ENCODE results near the gene B3GLCT. TPM values are rescaled to one million over a fixed set of nuclear protein-coding genes. Genes with fewer than 3 reads are reported as not detected.

The B3GLCT gene
- total and polyA plus RNA-seq, 10 of the 15 experiments (the other 5 are each of a cell fraction or from before 2014, with no cell fraction given), result 0.07 to 0.89 (median 0.25) TPM

DNA sequence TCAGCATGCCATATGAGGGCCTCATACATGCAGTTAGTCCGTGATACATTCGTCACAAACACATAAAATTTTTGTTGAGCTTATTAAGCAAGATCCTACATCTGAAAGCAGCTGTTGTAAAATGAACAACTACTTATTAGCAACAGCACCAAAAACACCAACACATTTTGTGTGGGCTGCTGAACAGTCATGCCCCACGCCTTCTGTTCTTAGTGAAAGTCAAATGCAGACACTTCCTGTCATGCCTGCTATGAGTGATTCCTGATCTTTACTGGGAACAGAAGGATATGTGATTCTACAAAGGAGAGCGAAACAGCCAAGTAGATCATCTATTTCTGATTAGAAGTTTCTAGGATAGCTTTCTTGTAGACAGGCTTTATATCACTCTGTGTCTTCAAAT is 4.2 kb upstream of the B3GLCT start:
- Histone ChIP-seq H3K79me2 (ENCODE audit: control insufficient read depth, insufficient read depth, low read length) (no peaks in the 10 kb centered on the region), H4K20me1 (ENCODE audit: control insufficient read depth, insufficient read depth) (no peaks in the 10 kb centered on the region), H3K9ac (ENCODE audit: control insufficient read depth, insufficient read depth, low read length) (no peak overlapping the region), H3K27me3 (replicated peaks in 1 of 2; ENCODE audit: control insufficient read depth in 2 of 2, insufficient read depth in 2 of 2, low read length in 1 of 2) (peaks cover 0 to 4% of the 10 kb centered on the region in 2 experiments; a peak in 2 of 4 replicates), H3K36me3 (ENCODE audit: control insufficient read depth in 2 of 2, insufficient read depth in 2 of 2, low read length in 1 of 2) (no peaks in the 10 kb centered on the region), H3K4me3 (no peak overlapping the region), H3K4me2 (ENCODE audit: control insufficient read depth, insufficient read depth) (no peak overlapping the region), H2AFZ (ENCODE audit: control insufficient read depth, low read depth, low read length) (no peak overlapping the region), H3K27ac (ENCODE audit: control insufficient read depth, insufficient read depth) (no peak overlapping the region), H3K9me3 (replicated peaks; ENCODE audit: control insufficient read depth, insufficient read depth, low read length) (no peaks in the 10 kb centered on the region), H3K4me1 (ENCODE audit: control insufficient read depth, insufficient read depth, low read length) (no peaks in the 10 kb centered on the region)
- CTCF ChIA-PET, result interaction anchor here (0.5 to 1.6 kb wide), 3 partner anchors 10 to 229 kb away, joined by 3 to 8 read pairs (median 6); no protein-coding TSS in a partner anchor
- RAD21 ChIA-PET (ENCODE audit: unreplicated experiment), result no interaction called here
- TF ChIP-seq, protein P1, sequence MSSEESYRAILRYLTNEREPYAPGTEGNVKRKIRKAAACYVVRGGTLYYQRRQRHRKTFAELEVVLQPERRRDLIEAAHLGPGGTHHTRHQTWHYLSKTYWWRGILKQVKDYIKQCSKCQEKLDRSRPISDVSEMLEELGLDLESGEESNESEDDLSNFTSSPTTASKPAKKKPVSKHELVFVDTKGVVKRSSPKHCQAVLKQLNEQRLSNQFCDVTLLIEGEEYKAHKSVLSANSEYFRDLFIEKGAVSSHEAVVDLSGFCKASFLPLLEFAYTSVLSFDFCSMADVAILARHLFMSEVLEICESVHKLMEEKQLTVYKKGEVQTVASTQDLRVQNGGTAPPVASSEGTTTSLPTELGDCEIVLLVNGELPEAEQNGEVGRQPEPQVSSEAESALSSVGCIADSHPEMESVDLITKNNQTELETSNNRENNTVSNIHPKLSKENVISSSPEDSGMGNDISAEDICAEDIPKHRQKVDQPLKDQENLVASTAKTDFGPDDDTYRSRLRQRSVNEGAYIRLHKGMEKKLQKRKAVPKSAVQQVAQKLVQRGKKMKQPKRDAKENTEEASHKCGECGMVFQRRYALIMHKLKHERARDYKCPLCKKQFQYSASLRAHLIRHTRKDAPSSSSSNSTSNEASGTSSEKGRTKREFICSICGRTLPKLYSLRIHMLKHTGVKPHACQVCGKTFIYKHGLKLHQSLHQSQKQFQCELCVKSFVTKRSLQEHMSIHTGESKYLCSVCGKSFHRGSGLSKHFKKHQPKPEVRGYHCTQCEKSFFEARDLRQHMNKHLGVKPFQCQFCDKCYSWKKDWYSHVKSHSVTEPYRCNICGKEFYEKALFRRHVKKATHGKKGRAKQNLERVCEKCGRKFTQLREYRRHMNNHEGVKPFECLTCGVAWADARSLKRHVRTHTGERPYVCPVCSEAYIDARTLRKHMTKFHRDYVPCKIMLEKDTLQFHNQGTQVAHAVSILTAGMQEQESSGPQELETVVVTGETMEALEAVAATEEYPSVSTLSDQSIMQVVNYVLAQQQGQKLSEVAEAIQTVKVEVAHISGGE (CRISPR knock-in tag; IDR thresholded peaks at IDR 0.05), result no peak
- TF ChIP-seq KAT2A (conservative IDR thresholded peaks at IDR 0.05; ENCODE audit: control insufficient read depth, low read depth, low read length) (no peak), CHD4 (IDR thresholded peaks at IDR 0.05) (no peak), FOXK2 (IDR thresholded peaks at IDR 0.05) (no peak), ATF7 (IDR thresholded peaks at IDR 0.05; ENCODE audit: low read depth) (no peak), BHLHE40 (IDR thresholded peaks at IDR 0.05; ENCODE audit: borderline replicate concordance in 1 of 2, low read depth in 2 of 2, low read length in 1 of 2) (no peak), IKZF1 (conservative IDR thresholded peaks at IDR 0.05) (no peak), BCLAF1 (IDR thresholded peaks at IDR 0.05) (no peak), CREM (IDR thresholded peaks at IDR 0.05; ENCODE audit: low read depth) (no peak), TCF7 (IDR thresholded peaks at IDR 0.05; ENCODE audit: borderline replicate concordance) (no peak), RELB (IDR thresholded peaks at IDR 0.05; ENCODE audit: low read depth) (no peak), NR2F1 (conservative IDR thresholded peaks at IDR 0.05) (no peak)
- DNase-seq (ENCODE audit: low read depth, low spot score) (no peak), ATAC-seq (no peak), FAIRE-seq (no peak)
- in situ Hi-C loops (cut with MboI), result no loop called here
- POLR2A ChIA-PET, result interaction anchor here (1.0 kb wide), 1 partner anchor 16 kb away, joined by 4 read pairs; no protein-coding TSS in a partner anchor
- no TSS peak for BruUV-seq (replicated peaks)
- intact Hi-C loops (cut with micrococcal nuclease; ENCODE audit: unreplicated experiment), result no loop called here
- SMC1A ChIA-PET (ENCODE audit: uncharacterized antibody, unreplicated experiment), result interaction anchor here (1.9 kb wide), 1 partner anchor 28 kb away, joined by 5 read pairs; no protein-coding TSS in a partner anchor
- 16% methylated on average over 4 of the region's 4 CpGs for WGBS (ENCODE audit: insufficient coverage, insufficient replicate concordance, low lambda C conversion rate, missing lambda C conversion rate)
